Lower lobe of right lung (tissue), 2 donors: ENCODE results near the gene PRR30. TPM values are rescaled to one million over a fixed set of nuclear protein-coding genes. Genes with fewer than 3 reads are reported as not detected.
A peak's percentile ranks its signal among the peaks of the same experiment; 100 is the strongest.
"Not testable (repeated sequence)": the region's sequence is repeated elsewhere in the genome, so short reads cannot be mapped to it uniquely, and the experiment has no call there.

Experiments used
- ATAC-seq, 2 donors: fragments of 200-7000 bp; cut with Tn5 transposase; one replicate each; pipeline ENCODE4 v1.9.1; 2020 to 2022; ENCODE audit warnings: mild to moderate bottlenecking in 2 of 2, moderate library complexity in 2 of 2
- DNase-seq: peaks from one replicate; pipeline ENCODE4 v3.0.0-alpha.2; 2020
- H3K27ac ChIP-seq: fragments of 200-600 bp; one replicate; pipeline ENCODE4 v1.8.0; 2022
- H3K27me3 ChIP-seq: fragments of 200-600 bp; one replicate; pipeline ENCODE4 v1.8.0; 2022; ENCODE audit warnings: low read depth
- H3K36me3 ChIP-seq: fragments of 200-600 bp; one replicate; pipeline ENCODE4 v1.8.0; 2022; ENCODE audit warnings: mild to moderate bottlenecking
- H3K4me1 ChIP-seq: fragments of 200-600 bp; one replicate; pipeline ENCODE4 v1.8.0; 2022
- H3K4me3 ChIP-seq: fragments of 200-600 bp; one replicate; pipeline ENCODE4 v1.8.0; 2022; ENCODE audit warnings: mild to moderate bottlenecking
- H3K9me3 ChIP-seq: fragments of 200-600 bp; one replicate; pipeline ENCODE4 v1.8.0; 2022
- intact Hi-C: fragments of 100-400 bp; cut with DNase I; formaldehyde crosslinking; loops from one replicate; pipeline ENCODE4 v1.11.0; 2022
- total RNA-seq: library from RNA; stranded (reverse); fragmentation: NEBNext Ultra II Directional; extraction: Animal tissue kit (Norgen Biotek cat#: 25700); gene quantifications from one replicate; pipeline ENCODE4 v1.2.1, GENCODE V29; 2021
- TF ChIP-seq, protein P1 (sequence below): fragments of 200-600 bp; IDR thresholded peaks from one replicate; pipeline ENCODE4 v1.8.0; 2022; ENCODE audit warnings: antibody characterized with exemption, mild to moderate bottlenecking
- donor health status: DM: no; HTN: yes; CAD: no; lungs with severe emphysema.

PRR30 gene
- total RNA-seq, 1 donor from 2014 or later, result not detected

GRCh38 chr2:27123302-27124150 lies 15.7 kb downstream of the PRR30 start, which contains the start of gene ABHD1:
Gene ABHD1, plus strand, starts transcription at chr2:27123815. Its CDS starts 134 bp downstream, at chr2:27123949.
- Histone ChIP-seq H3K36me3 (no peaks in the 10 kb centered on the region), H3K4me3 (peak within 1 kb of the TSS; percentile 58), H3K27ac (peak within 1 kb of the TSS; percentile 31), H3K9me3 (no peaks in the 10 kb centered on the region), H3K27me3 (peaks cover 1% of the 10 kb centered on the region), H3K4me1 (peaks cover 12% of the 10 kb centered on the region)
- TF ChIP-seq, protein P1, sequence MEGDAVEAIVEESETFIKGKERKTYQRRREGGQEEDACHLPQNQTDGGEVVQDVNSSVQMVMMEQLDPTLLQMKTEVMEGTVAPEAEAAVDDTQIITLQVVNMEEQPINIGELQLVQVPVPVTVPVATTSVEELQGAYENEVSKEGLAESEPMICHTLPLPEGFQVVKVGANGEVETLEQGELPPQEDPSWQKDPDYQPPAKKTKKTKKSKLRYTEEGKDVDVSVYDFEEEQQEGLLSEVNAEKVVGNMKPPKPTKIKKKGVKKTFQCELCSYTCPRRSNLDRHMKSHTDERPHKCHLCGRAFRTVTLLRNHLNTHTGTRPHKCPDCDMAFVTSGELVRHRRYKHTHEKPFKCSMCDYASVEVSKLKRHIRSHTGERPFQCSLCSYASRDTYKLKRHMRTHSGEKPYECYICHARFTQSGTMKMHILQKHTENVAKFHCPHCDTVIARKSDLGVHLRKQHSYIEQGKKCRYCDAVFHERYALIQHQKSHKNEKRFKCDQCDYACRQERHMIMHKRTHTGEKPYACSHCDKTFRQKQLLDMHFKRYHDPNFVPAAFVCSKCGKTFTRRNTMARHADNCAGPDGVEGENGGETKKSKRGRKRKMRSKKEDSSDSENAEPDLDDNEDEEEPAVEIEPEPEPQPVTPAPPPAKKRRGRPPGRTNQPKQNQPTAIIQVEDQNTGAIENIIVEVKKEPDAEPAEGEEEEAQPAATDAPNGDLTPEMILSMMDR, result peak; percentile 10
- ATAC-seq, result peak; percentile 87 to 93
- intact Hi-C loops, result no loop called here
- peak; percentile 82 for DNase-seq

GRCh38 chr2:27122791-27123190 lies 16.4 kb downstream of the PRR30 start:
- intact Hi-C loops, result no loop called here

GRCh38 chr2:27121906-27122305 lies 17.3 kb downstream of the PRR30 start:
- H3K27ac ChIP-seq, result no peak overlapping the region
- peaks cover 15% of the 10 kb centered on the region for H3K4me1 ChIP-seq
- ATAC-seq (no peak), DNase-seq (no peak)
- no peaks in the 10 kb centered on the region for H3K36me3 ChIP-seq
- no peaks in the 10 kb centered on the region for H3K9me3 ChIP-seq
- peaks cover 15% of the 10 kb centered on the region for H3K27me3 ChIP-seq
- no peak overlapping the region for H3K4me3 ChIP-seq
- TF ChIP-seq, protein P1, result no peak
- intact Hi-C loops, result no loop called here

More at GRCh38 chr2:27122791-27123190, 16.4 kb downstream of the PRR30 start:
- Histone ChIP-seq H3K4me3 (peak overlapping the region; percentile 58), H3K9me3 (no peaks in the 10 kb centered on the region), H3K4me1 (peaks cover 15% of the 10 kb centered on the region), H3K36me3 (no peaks in the 10 kb centered on the region), H3K27me3 (peaks cover 9% of the 10 kb centered on the region), H3K27ac (peak overlapping the region; percentile 31)
- TF ChIP-seq, protein P1, result no peak
- DNase-seq (no peak), ATAC-seq (no peak)

DNA sequence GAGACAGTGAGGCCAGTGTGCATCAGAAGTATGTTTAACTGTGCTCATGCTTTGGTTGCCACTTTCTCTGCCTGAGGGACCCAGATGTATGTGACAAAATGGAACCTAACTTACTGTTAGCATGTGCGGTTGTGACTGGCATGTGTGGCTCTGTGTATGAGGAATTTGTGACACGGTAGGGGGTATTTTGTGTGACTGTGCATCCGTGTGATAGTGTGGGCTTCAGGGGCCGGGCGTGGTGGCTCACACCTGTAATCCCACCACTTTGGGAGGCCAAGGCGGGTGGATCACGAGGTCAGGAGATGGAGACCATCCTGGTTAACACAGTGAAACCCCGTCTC lies 19.9 kb downstream of the PRR30 start:
- H3K27ac ChIP-seq, intact Hi-C loops, H3K9me3 ChIP-seq, DNase-seq, ATAC-seq, H3K36me3 ChIP-seq: not testable (repeated sequence)
- Histone ChIP-seq H3K4me3 (peak overlapping the region; percentile 40), H3K27me3 (peaks cover 16% of the 10 kb centered on the region), H3K4me1 (peaks cover 15% of the 10 kb centered on the region)

GRCh38 chr2:27118525-27119329 lies 20.5 kb downstream of the PRR30 start, which contains the start of gene CGREF1:
Gene CGREF1, minus strand, starts transcription at chr2:27119128. Its CDS starts 14,762 bp downstream, at chr2:27104366.
- intact Hi-C loops, result no loop called here
- TF ChIP-seq, protein P1, result no peak
- Histone ChIP-seq H3K9me3 (no peaks in the 10 kb centered on the region), H3K36me3 (no peaks in the 10 kb centered on the region), H3K27me3 (peaks cover 16% of the 10 kb centered on the region), H3K27ac (no peak within 1 kb of the TSS), H3K4me1 (peaks cover 15% of the 10 kb centered on the region), H3K4me3 (peak within 1 kb of the TSS; percentile 40)
- DNase-seq (no peak), ATAC-seq (no peak)
